Muscle of leg (tissue), 11 donors: ENCODE measurements around the gene HIC1. TPM values are rescaled to one million over a fixed set of nuclear protein-coding genes. Genes with fewer than 3 reads are reported as not detected.

Experiments used
- DNase-seq: peaks from one replicate; pipeline ENCODE4 v3.0.0; 2013
- H3K27ac ChIP-seq: one replicate; pipeline ENCODE4 v1.5.1; 2013; ENCODE audit warnings: mild to moderate bottlenecking, low read length, control low read depth
- H3K27me3 ChIP-seq: one replicate; pipeline ENCODE4 v1.6.1; 2013; ENCODE audit warnings: low read length; ENCODE audit not compliant: control insufficient read depth, insufficient read depth
- H3K36me3 ChIP-seq: one replicate; pipeline ENCODE4 v1.6.1; 2013; ENCODE audit warnings: low read length; ENCODE audit not compliant: control insufficient read depth, insufficient read depth
- H3K4me1 ChIP-seq: one replicate; pipeline ENCODE4 v1.6.1; 2013; ENCODE audit warnings: low read length; ENCODE audit not compliant: control insufficient read depth, insufficient read depth
- H3K4me3 ChIP-seq: one replicate; pipeline ENCODE4 v1.5.1; 2013; ENCODE audit warnings: low read length, control low read depth
- H3K9me3 ChIP-seq: replicated peaks from 2 replicates; pipeline ENCODE4 v1.6.1; 2013; ENCODE audit warnings: low read depth, low read length; ENCODE audit not compliant: control insufficient read depth
- WGBS: methylation state at CpG from one replicate; pipeline ENCODE4 v1.1.5; 2013; ENCODE audit warnings: missing lambda C conversion rate; ENCODE audit not compliant: insufficient coverage; 5-methylcytosine and 5-hydroxymethylcytosine counted together
- polyA plus RNA-seq, 8 donors: library from polyadenylated mRNA; unstranded; fragments of 120-200 nt; gene quantifications; one replicate each; pipeline versions ENCODE4 v1.2.1 to v1.2.3, GENCODE V29; 2013; ENCODE audit warnings: inconsistent platforms in 1 of 8, low replicate concordance in 1 of 8; ENCODE audit not compliant: insufficient read length in 8 of 8, insufficient read depth in 1 of 8
- total RNA-seq: library from RNA; stranded (reverse); fragments of 120-200 nt; gene quantifications from one replicate; pipeline ENCODE4 v1.2.4, GENCODE V29; 2013

HIC1 gene
- total and polyA plus RNA-seq, 9 donors = 28.1 to 60.4 (median 43.3) TPM

DNA sequence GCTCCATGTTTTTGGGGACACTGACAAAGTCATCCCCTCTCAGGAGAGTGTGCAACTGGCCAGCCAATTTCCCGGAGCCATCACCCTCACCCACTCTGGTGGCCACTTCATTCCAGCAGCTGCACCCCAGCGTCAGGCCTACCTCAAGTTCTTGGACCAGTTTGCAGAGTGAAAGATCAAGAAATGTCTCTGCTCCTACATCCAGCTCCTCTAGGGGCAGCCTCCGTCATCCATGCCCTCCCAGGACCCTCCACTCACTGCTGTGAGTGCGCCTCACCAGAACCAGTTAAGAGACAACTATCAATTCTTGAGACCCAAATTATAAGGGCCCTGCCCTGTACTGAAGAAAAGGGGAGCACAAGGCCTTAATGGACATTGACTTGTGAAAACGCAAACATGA, 12.0 kb upstream of the HIC1 start:
- 84% methylated on average over 5 of the region's 5 CpGs for WGBS
- no peak for DNase-seq
- peak overlapping the region; percentile 54 for H3K4me3 ChIP-seq
- H3K4me1 ChIP-seq = peaks cover 19% of the 10 kb centered on the region
- H3K27ac ChIP-seq = peak overlapping the region; percentile 87
- H3K36me3 ChIP-seq = peaks cover 45% of the 10 kb centered on the region
- H3K27me3 ChIP-seq = peaks cover 3% of the 10 kb centered on the region
- H3K9me3 ChIP-seq = no peaks in the 10 kb centered on the region

DNA sequence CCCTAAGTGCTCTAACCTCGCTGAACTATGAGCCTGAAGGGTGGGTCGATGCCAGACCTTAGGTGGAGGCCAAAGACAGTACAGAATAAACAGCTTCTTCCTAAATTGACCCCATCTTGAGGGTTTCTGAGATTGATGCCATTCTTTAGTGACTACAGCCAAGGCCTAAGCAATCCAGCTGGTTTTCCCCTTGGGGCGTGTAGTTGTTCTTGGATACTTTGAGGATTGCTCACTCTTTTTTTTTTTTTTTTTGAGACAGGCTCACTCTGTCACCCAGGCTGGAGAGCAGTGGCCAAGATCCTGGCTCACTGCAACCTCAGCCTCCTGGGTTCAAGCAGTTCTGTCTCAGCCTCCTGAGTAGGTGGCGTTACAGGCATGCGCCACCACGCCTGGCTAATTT, 11.1 kb upstream of the HIC1 start:
- Histone ChIP-seq H3K27me3 (peaks cover 5% of the 10 kb centered on the region), H3K36me3 (peaks cover 37% of the 10 kb centered on the region), H3K4me1 (peaks cover 21% of the 10 kb centered on the region), H3K4me3 (no peak overlapping the region), H3K9me3 (no peaks in the 10 kb centered on the region), H3K27ac (no peak overlapping the region)
- DNase-seq = no peak
- WGBS = no CpG with 5 or more reads among the region's 6 CpGs

DNA sequence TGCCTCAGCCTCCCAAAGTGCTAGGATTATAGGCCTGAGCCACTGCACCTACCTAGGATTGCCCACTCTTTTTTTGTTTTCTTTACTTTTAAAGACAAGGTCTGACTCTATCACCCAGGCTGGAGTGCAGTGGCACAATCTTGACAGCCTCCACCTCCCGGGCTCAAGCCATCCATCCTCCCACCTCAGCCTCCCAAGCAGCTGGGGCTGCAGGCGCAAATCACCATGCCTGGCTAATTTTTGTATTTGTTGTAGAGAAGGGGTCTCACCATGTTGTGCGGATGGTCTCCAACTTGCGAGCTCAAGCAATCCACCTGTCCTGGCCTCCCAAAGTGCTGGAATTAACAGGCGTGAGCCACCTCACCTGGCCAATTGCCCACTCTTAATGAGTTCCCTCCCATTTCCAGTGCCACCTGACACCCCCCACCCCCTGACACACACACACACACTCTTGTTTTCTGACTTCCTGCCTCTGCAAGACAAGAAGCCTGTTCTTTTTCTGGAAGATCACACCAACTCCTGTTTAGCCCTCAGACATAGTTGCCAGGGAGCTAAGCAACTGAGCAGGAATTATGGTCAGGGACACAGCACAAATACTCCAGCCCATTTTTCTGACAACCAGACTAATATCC, 10.5 kb upstream of the HIC1 start:
- DNase-seq = no peak
- WGBS = 83% methylated on average over 1 of the region's 5 CpGs
- H3K27ac ChIP-seq = no peak overlapping the region
- H3K9me3 ChIP-seq = no peaks in the 10 kb centered on the region
- H3K4me3 ChIP-seq = no peak overlapping the region
- peaks cover 27% of the 10 kb centered on the region for H3K4me1 ChIP-seq
- peaks cover 8% of the 10 kb centered on the region for H3K27me3 ChIP-seq
- peaks cover 36% of the 10 kb centered on the region for H3K36me3 ChIP-seq

DNA sequence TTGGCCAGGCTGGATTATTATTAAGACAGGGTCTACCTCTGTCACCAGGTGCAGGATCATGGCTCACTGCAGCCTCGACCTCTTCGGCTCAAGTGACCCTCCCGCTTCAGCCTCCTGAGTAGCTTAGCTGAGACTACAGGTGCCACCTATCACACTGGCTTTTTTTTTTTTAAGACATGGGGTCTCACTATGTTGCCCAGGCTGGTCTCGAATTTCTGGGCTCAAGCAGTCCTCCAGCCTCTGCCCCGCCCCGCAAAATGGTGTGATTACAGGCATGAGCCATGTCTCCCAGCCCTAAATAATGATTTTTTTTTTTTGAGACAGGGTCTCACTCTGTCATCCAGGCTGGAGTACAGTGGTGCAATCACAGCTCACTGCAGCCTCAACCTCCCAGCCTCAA, 7.3 kb upstream of the HIC1 start:
- Histone ChIP-seq H3K36me3 (peaks cover 24% of the 10 kb centered on the region), H3K4me1 (peaks cover 30% of the 10 kb centered on the region), H3K9me3 (no peaks in the 10 kb centered on the region), H3K27ac (no peak overlapping the region), H3K4me3 (no peak overlapping the region), H3K27me3 (peaks cover 27% of the 10 kb centered on the region)
- WGBS = 81% methylated on average over 6 of the region's 6 CpGs
- no peak for DNase-seq

DNA sequence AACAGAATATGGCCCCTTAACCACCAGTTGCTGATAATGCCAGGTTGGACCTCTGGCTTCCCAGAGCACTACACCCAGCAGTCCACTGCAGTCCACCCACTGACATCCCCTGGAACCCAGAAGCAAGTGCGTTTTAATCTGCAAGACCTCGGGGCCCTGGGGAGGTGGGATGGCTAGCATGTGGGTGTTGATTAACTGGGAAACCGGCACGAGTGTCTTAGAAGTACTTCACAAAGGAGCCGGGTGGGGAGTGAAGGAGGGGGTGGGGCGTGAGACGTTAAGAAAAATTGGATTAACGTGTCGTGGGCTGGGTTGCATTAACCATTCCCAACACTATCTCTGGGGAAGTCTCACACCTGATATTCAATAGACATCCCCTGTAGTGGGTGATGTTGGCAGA, 6.1 kb upstream of the HIC1 start:
- H3K9me3 ChIP-seq = no peaks in the 10 kb centered on the region
- H3K4me1 ChIP-seq = peaks cover 31% of the 10 kb centered on the region
- H3K36me3 ChIP-seq = peaks cover 12% of the 10 kb centered on the region
- H3K27me3 ChIP-seq = peaks cover 37% of the 10 kb centered on the region
- DNase-seq = peak; percentile 28
- no peak overlapping the region for H3K27ac ChIP-seq
- no CpG with 5 or more reads among the region's 9 CpGs for WGBS
- H3K4me3 ChIP-seq = peak overlapping the region; percentile 45

DNA sequence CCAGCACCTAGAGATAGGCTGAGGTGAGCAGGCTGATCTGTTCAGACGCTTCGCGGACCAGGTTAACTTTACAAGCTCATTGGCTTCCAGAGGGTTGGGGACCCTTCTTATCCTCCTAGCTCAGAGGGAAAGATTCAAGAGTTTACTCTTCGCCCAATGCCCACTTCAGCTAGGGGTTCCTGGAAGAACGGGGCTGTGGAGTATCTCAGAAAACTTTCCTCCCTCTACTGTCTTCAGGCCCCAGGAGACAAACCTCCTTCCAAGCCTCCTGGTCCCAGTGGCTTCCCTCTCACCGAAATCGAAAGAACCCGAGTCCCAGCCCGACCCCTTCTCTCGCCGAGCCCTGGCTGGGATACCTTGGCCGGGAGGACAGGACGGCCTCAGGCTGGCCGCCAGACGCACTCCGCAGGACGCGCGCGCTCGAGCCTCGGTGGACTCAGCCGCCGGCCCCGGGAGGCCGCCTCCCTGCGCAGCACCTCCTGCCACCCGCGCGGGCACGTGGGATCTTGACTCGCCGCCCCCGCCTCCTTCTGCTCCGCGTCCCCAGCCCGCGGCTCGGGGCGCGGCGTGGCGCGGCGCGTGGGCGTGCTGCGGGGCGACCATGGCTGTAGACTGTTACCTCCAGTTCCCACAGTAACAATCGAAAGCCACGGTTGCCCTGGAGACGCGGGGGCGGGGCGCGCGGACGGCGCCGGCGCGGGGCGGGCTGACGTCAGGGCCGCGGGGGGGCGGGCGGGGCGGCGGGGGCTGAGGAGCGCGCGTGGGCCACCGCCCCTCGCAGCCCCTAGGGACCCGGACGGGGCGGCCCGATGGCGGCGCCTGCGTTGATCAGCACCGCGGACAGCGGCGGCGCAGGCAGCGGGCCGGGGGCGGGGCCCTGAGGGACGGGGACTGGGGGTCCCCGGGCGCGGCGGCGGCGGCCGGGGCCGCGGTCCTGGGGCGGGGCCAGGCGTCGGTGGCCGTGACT, 5.3 kb upstream of the HIC1 start:
- DNase-seq = peak; percentile 92
- Histone ChIP-seq H3K4me1 (peaks cover 39% of the 10 kb centered on the region), H3K27me3 (peaks cover 45% of the 10 kb centered on the region)

DNA sequence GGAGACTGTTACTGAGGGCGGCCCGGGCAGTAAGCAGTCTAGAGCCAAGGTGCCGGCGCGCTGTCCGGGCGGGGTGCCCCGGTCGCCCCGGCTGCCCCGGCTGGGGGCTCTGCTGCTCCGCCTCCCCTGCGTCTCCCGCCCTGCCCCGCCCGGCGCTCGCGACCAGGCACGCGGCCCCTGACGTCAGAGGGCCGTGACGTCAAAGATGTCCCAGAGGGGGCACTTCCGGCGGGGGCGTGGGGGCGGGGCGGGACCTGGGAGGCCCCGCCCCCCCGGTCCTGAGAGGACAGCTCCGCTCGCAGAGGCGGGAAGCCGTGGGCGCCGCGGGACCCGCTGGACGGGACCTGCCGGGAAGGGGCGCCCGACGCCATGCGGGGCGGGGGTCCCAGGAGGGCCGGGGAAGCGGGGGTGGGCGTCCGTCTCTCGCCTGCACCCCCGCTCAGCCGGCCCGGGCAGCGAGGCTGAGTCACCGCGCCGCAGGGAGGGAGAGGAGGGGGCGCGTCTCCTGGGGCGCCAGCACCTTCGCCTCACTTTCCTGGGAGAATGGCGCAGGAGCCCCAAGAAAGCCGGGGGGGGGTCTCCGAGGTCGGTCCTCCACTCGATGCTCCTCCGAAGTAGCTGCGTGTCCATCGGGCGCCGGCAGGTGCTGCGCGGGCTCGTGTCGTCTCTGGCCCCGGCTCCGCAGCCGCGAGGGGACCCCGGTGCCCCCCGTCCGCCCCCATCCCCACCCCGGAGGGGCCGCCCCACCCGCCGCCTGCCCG, 4.4 kb upstream of the HIC1 start:
- no peaks in the 10 kb centered on the region for H3K9me3 ChIP-seq
- H3K27ac ChIP-seq = no peak overlapping the region
- WGBS = 1% methylated on average over 69 of the region's 88 CpGs
- H3K36me3 ChIP-seq = no peaks in the 10 kb centered on the region
- H3K27me3 ChIP-seq = peaks cover 49% of the 10 kb centered on the region
- H3K4me3 ChIP-seq = peak overlapping the region; percentile 37
- H3K4me1 ChIP-seq = peaks cover 41% of the 10 kb centered on the region
- peak; percentile 82 for DNase-seq

More for the DNA sequence above, 5.3 kb upstream of the HIC1 start:
- Histone ChIP-seq H3K36me3 (peaks cover 4% of the 10 kb centered on the region), H3K4me3 (peak overlapping the region; percentile 45), H3K9me3 (no peaks in the 10 kb centered on the region), H3K27ac (peak overlapping the region; percentile 40)
- 0% methylated on average over 98 of the region's 104 CpGs for whole genome bisulfite sequencing

DNA sequence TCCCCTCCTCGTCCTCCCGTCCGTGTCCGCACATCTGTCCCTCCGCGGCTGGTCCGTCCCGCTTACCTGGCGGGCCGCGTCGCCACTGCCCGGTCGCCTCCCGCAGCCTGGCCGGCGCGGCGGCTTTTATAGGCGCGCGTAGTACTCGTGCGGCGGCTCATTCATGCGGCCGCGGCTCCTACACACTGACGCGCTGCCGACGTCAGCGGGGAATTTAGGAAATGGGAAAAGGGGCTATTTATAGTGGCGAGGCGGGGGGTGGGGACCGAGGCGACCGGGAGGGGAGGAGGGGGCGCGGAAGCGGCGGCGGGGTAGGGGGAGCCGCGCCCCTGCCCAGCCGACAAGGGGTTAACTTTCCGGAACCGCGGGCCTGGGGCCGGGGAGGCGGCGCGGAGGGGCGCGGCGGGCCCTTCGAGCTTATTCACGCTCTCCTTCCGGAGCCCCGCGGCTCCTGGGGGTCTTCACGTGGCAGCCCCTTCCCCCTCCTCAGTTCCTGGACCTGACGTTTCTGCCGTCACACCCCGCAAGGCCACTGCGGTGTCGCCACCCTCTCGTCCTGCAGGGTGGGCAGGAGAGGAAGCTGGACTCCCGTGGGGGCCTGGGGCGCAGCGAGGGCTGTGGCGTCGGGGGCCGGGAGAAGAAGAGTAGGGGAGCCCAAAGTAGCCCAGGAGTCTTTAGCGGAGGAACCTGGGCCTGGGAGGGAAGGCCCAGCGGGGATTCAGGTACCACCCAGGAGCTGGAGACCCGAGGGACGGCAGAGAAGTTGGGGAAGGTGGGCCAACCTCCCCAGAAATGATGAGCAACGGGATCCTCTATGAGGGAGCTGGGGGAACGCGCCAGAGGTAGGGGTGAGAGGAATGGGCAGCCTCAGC, 3.6 kb upstream of the HIC1 start:
- H3K27me3 ChIP-seq = peaks cover 52% of the 10 kb centered on the region
- 4% methylated on average over 63 of the region's 81 CpGs for WGBS
- DNase-seq = peak; percentile 74
- H3K4me1 ChIP-seq = peaks cover 41% of the 10 kb centered on the region
- H3K4me3 ChIP-seq = no peak overlapping the region
- H3K36me3 ChIP-seq = no peaks in the 10 kb centered on the region
- no peak overlapping the region for H3K27ac ChIP-seq
- H3K9me3 ChIP-seq = no peaks in the 10 kb centered on the region

DNA sequence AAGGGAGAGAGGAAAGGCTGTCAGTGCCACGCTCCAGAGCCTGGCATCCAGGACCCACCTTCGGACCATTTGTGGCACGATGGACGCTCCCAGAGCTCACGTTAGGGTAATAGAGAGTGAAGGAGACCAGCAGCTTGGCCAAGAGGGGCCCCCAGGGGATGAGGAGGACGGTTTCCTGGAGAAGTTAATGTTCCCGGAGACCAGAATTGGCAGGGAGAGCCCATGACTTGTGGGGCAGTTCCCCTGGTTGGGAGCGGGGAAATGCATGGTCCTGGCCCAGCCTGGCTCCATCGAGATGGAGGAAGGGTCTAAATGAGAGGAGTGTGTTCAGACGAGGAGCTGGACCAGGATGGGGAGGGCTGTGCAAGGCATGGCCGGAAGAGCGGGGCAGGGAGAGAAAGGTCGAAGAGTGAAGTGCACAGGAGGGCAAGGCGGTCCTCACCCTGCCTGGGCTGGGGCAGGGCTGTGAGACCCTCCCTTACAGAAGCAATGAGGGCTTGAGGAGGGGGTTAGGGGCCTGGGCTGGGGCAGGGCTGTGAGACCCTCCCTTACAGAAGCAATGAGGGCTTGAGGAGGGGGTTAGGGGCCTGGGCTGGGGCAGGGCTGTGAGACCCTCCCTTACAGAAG, 2.9 kb upstream of the HIC1 start:
- peaks cover 41% of the 10 kb centered on the region for H3K4me1 ChIP-seq
- no peak overlapping the region for H3K4me3 ChIP-seq
- no peak overlapping the region for H3K27ac ChIP-seq
- no peak for DNase-seq
- peaks cover 56% of the 10 kb centered on the region for H3K27me3 ChIP-seq
- H3K9me3 ChIP-seq = no peaks in the 10 kb centered on the region
- WGBS = 23% methylated on average over 10 of the region's 14 CpGs
- no peaks in the 10 kb centered on the region for H3K36me3 ChIP-seq
